ENCODE data around the gene CYTH1. TPM values are rescaled to one million over a fixed set of nuclear protein-coding genes. Genes with fewer than 3 reads are reported as not detected.

The CYTH1 gene
- total RNA-seq (353 and 368 TPM in 2 replicates), polyA plus RNA-seq (255 and 355 TPM in 2 replicates), polyA minus RNA-seq (180 and 260 TPM in 2 replicates)
- total RNA-seq (2013), result 161 TPM

DNA sequence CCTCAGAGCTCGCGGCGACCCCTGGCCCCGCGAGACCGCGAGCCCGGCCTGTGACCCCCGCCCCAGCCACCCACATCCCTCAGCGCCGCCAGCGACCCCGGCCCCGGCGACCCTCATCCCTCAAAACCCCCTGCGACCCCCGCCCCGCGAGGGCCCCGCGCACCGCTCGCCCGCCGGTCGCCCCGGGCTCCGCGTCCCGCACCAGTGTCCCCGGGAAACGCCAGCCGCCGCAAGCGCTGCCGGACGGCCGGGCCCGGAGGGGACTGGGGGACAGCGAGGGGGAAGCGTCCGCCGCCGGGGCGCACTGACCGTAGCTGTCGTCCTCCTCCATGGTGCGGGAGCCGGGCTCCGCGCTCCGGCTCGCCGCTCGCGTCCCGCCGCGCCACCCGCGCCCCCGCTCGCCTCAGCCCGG is at the start of gene CYTH1:
Gene CYTH1 (minus strand): TSS at position 381 of the 412 bp plus-strand sequence. CDS start 50 bp downstream, at position 331.
- ChIA-PET CTCF (interaction anchor here (1.2 to 1.7 kb wide), 2 partner anchors 23 to 73 kb away, joined by 3 to 7 read pairs; no protein-coding TSS in a partner anchor), POLR2A (no interaction called here)
- no peaks in the 10 kb centered on the region for H4K20me1 ChIP-seq (ENCODE audit: control insufficient read depth, insufficient read depth, low read length, poor library complexity, severe bottlenecking)
- ATAC-seq (ENCODE audit: low read depth) (no peak), DNase-seq (no peak)
- under 1% methylated on average over 61 of the region's 64 CpGs for WGBS (ENCODE audit: insufficient coverage)
- intact Hi-C loops (cut with micrococcal nuclease), result loop anchor here (1.0 to 5.0 kb wide), 3 partner anchors 46 to 75 kb away; partner anchors contain the start of gene USP36
- H3K27ac Mint-ChIP-seq, result peak within 1 kb of the TSS; percentile 96
- peaks cover 36% of the 10 kb centered on the region for H3K4me1 Mint-ChIP-seq
- TF ChIP-seq EZH2 (IDR thresholded peaks at IDR 0.05; ENCODE audit: borderline replicate concordance, insufficient read depth, low read depth, low read length, poor library complexity, severe bottlenecking), result no peak
- TF ChIP-seq, protein P1, sequence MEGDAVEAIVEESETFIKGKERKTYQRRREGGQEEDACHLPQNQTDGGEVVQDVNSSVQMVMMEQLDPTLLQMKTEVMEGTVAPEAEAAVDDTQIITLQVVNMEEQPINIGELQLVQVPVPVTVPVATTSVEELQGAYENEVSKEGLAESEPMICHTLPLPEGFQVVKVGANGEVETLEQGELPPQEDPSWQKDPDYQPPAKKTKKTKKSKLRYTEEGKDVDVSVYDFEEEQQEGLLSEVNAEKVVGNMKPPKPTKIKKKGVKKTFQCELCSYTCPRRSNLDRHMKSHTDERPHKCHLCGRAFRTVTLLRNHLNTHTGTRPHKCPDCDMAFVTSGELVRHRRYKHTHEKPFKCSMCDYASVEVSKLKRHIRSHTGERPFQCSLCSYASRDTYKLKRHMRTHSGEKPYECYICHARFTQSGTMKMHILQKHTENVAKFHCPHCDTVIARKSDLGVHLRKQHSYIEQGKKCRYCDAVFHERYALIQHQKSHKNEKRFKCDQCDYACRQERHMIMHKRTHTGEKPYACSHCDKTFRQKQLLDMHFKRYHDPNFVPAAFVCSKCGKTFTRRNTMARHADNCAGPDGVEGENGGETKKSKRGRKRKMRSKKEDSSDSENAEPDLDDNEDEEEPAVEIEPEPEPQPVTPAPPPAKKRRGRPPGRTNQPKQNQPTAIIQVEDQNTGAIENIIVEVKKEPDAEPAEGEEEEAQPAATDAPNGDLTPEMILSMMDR (IDR thresholded peaks at IDR 0.05), result no peak
- H3K4me3 ChIP-seq (ENCODE audit: control extremely low read depth in 1 of 5, extremely low read depth in 1 of 5, insufficient read depth in 1 of 5, low read depth in 2 of 5, low read length in 4 of 5), result peak within 1 kb of the TSS; percentile 78 to 95 (median 89)
- H3K4me1 ChIP-seq (ENCODE audit: control insufficient read depth in 2 of 2, insufficient read depth in 2 of 2, low read length in 2 of 2), result peaks cover 33 to 44% of the 10 kb centered on the region in 2 donors
- H3K27ac ChIP-seq (ENCODE audit: low read length in 2 of 2), result peak within 1 kb of the TSS; percentile 86 to 88
- peaks cover 56% of the 10 kb centered on the region for H3K79me2 ChIP-seq (ENCODE audit: control insufficient read depth, insufficient read depth, low read length)
- H3K27me3 Mint-ChIP-seq, result no peaks in the 10 kb centered on the region
- H3K9me3 ChIP-seq (ENCODE audit: control extremely low read depth in 1 of 3, control insufficient read depth in 2 of 3, insufficient read depth in 1 of 3, low read length in 2 of 3), result no peaks in the 10 kb centered on the region
- H2AFZ ChIP-seq (ENCODE audit: insufficient read depth, low read depth, low read length, poor library complexity, severe bottlenecking), result peak within 1 kb of the TSS; percentile 89
- peaks cover 0 to 4% of the 10 kb centered on the region in 2 experiments for H3K36me3 ChIP-seq (replicated peaks in 1 of 2; ENCODE audit: control extremely low read depth in 1 of 2, control insufficient read depth in 1 of 2, extremely low read depth in 1 of 2, insufficient read depth in 2 of 2, low read length in 1 of 2)
- H3K9me3 Mint-ChIP-seq (ENCODE audit: insufficient read depth), result no peaks in the 10 kb centered on the region
- no peaks in the 10 kb centered on the region for H3K27me3 ChIP-seq (replicated peaks in 1 of 4; ENCODE audit: control extremely low read depth in 1 of 4, control insufficient read depth in 3 of 4, insufficient read depth in 4 of 4, low read length in 3 of 4)
- H3K4me3 Mint-ChIP-seq, result peak within 1 kb of the TSS; percentile 88
- H3K9ac ChIP-seq (ENCODE audit: low read length), result peak within 1 kb of the TSS; percentile 90
- peak within 1 kb of the TSS; percentile 86 for H3K4me2 ChIP-seq (replicated peaks; ENCODE audit: low read depth, low read length, poor library complexity, severe bottlenecking)

GRCh38 chr17:78829477-78829876 is 47.4 kb upstream of the CYTH1 start:
- POLR2A ChIA-PET, result no interaction called here
- no peak overlapping the region for H3K27ac Mint-ChIP-seq
- no peak overlapping the region for H3K4me3 ChIP-seq (ENCODE audit: control extremely low read depth in 1 of 5, extremely low read depth in 1 of 5, insufficient read depth in 1 of 5, low read depth in 2 of 5, low read length in 4 of 5)
- ATAC-seq (ENCODE audit: low read depth) (no peak), DNase-seq (no peak)
- peaks cover 2 to 92% of the 10 kb centered on the region in 2 experiments for H3K36me3 ChIP-seq (replicated peaks in 1 of 2; ENCODE audit: control extremely low read depth in 1 of 2, control insufficient read depth in 1 of 2, extremely low read depth in 1 of 2, insufficient read depth in 2 of 2, low read length in 1 of 2)
- H3K4me2 ChIP-seq (replicated peaks; ENCODE audit: low read depth, low read length, poor library complexity, severe bottlenecking), result no peak overlapping the region
- peaks cover 69% of the 10 kb centered on the region for H3K79me2 ChIP-seq (ENCODE audit: control insufficient read depth, insufficient read depth, low read length)
- no peak overlapping the region for H2AFZ ChIP-seq (ENCODE audit: insufficient read depth, low read depth, low read length, poor library complexity, severe bottlenecking)
- H3K27me3 ChIP-seq (replicated peaks in 1 of 4; ENCODE audit: control extremely low read depth in 1 of 4, control insufficient read depth in 3 of 4, insufficient read depth in 4 of 4, low read length in 3 of 4), result no peaks in the 10 kb centered on the region
- H3K27ac ChIP-seq (ENCODE audit: low read length in 2 of 2), result no peak overlapping the region
- no peak overlapping the region for H3K9ac ChIP-seq (ENCODE audit: low read length)
- H3K9me3 Mint-ChIP-seq (ENCODE audit: insufficient read depth), result no peaks in the 10 kb centered on the region
- no peaks in the 10 kb centered on the region for H3K4me1 ChIP-seq (ENCODE audit: control insufficient read depth in 2 of 2, insufficient read depth in 2 of 2, low read length in 2 of 2)
- H4K20me1 ChIP-seq (ENCODE audit: control insufficient read depth, insufficient read depth, low read length, poor library complexity, severe bottlenecking), result peaks cover 36% of the 10 kb centered on the region
- no peak for TF ChIP-seq EZH2 (IDR thresholded peaks at IDR 0.05; ENCODE audit: borderline replicate concordance, insufficient read depth, low read depth, low read length, poor library complexity, severe bottlenecking)
- TF ChIP-seq, protein P1 (IDR thresholded peaks at IDR 0.05), result no peak
- peaks cover 7% of the 10 kb centered on the region for H3K4me1 Mint-ChIP-seq
- 98% methylated on average over 4 of the region's 6 CpGs for WGBS (ENCODE audit: insufficient coverage)
- no peaks in the 10 kb centered on the region for H3K27me3 Mint-ChIP-seq
- CTCF ChIA-PET, result interaction anchor here (0.8 to 1.2 kb wide), 2 partner anchors 36 to 123 kb away, joined by 3 to 5 read pairs; no protein-coding TSS in a partner anchor
- intact Hi-C loops (cut with micrococcal nuclease), result loop anchor here (5.0 kb wide), 1 partner anchor 42 kb away; no protein-coding TSS in a partner anchor
- H3K4me3 Mint-ChIP-seq, result no peak overlapping the region
- H3K9me3 ChIP-seq (ENCODE audit: control extremely low read depth in 1 of 3, control insufficient read depth in 2 of 3, insufficient read depth in 1 of 3, low read length in 2 of 3), result no peaks in the 10 kb centered on the region

All from B cell (primary cell).